ENCODE measurements around the gene ZNF8.
"Not testable (repeated sequence)": the region's sequence is repeated elsewhere in the genome, so short reads cannot be mapped to it uniquely, and the experiment has no call there.

The ZNF8 gene

GRCh38 chr19:58300620-58301019 is 21.9 kb downstream of the ZNF8 start:
- DNase-seq = no peak

GRCh38 chr19:58304255-58304654 is 25.5 kb downstream of the ZNF8 start:
- DNase-seq = no peak

GRCh38 chr19:58304748-58305064 is 26.0 kb downstream of the ZNF8 start:
- DNase-seq = no peak

- DNase-seq = peak; percentile 95
These were observed 26.5 kb downstream of the ZNF8 start, which contains the start of gene ERVK3-1 for GRCh38 chr19:58305065-58305931. Gene ERVK3-1, plus strand, starts transcription at chr19:58305377. Its CDS starts 6,792 bp downstream, at chr19:58312169.

GRCh38 chr19:58305932-58306323 is 27.2 kb downstream of the ZNF8 start:
- DNase-seq = no peak

- no peak for DNase-seq
These were observed 29.0 kb downstream of the ZNF8 start for GRCh38 chr19:58307736-58308135.

- not testable (repeated sequence) for DNase-seq
These were observed 31.9 kb downstream of the ZNF8 start for GRCh38 chr19:58310685-58311084.

- DNase-seq = no peak
These were observed 32.6 kb downstream of the ZNF8 start for GRCh38 chr19:58311345-58311865.

- no peak for DNase-seq
These were observed 36.8 kb downstream of the ZNF8 start for GRCh38 chr19:58315580-58315979.

GRCh38 chr19:58317476-58318072 is 38.8 kb downstream of the ZNF8 start:
- peak; percentile 7 for DNase-seq

GRCh38 chr19:58318297-58318696 is 39.5 kb downstream of the ZNF8 start:
- no peak for DNase-seq

GRCh38 chr19:58319241-58319640 is 40.5 kb downstream of the ZNF8 start:
- no peak for DNase-seq

GRCh38 chr19:58325311-58326022 is 46.7 kb downstream of the ZNF8 start:
- no peak for DNase-seq

GRCh38 chr19:58326501-58326913 is 47.8 kb downstream of the ZNF8 start:
- no peak for DNase-seq

GRCh38 chr19:58326914-58327726 is 48.4 kb downstream of the ZNF8 start, which contains the start of gene ZSCAN22:
Gene ZSCAN22, plus strand, starts transcription at chr19:58326994. Its CDS starts 7,809 bp downstream, at chr19:58334803.
- DNase-seq = peak; percentile 91

GRCh38 chr19:58328999-58329398 is 50.2 kb downstream of the ZNF8 start:
- DNase-seq = peak; percentile 30

GRCh38 chr19:58330458-58330857 is 51.7 kb downstream of the ZNF8 start:
- DNase-seq = no peak

- DNase-seq = no peak
These were observed 53.9 kb downstream of the ZNF8 start for GRCh38 chr19:58332697-58333096.

GRCh38 chr19:58334691-58335249 is 56.0 kb downstream of the ZNF8 start:
- no peak for DNase-seq

- DNase-seq = no peak
These were observed 56.9 kb downstream of the ZNF8 start for GRCh38 chr19:58335630-58336029.

- DNase-seq = no peak
These were observed 57.5 kb downstream of the ZNF8 start for GRCh38 chr19:58336216-58336615.

- no peak for DNase-seq
These were observed 58.1 kb downstream of the ZNF8 start for GRCh38 chr19:58336820-58337219.

Measured in CD4-positive, alpha-beta T cell treated with Interleukin-6 for 4 hours (primary cell).